Activated T-helper 9 cell treated with anti-CD3 and anti-CD28 coated beads, Interleukin-2, amount 50 U/mL, for 16 hours (primary cell): ENCODE measurements around the gene RCC1.
"Not testable (repeated sequence)": the region's sequence is repeated elsewhere in the genome, so short reads cannot be mapped to it uniquely, and the experiment has no call there.

Experiments
- DNase-seq: peaks from one replicate; pipeline ENCODE4 v3.0.0-alpha.2; 2020; ENCODE audit warnings: low read depth

The RCC1 gene

DNA sequence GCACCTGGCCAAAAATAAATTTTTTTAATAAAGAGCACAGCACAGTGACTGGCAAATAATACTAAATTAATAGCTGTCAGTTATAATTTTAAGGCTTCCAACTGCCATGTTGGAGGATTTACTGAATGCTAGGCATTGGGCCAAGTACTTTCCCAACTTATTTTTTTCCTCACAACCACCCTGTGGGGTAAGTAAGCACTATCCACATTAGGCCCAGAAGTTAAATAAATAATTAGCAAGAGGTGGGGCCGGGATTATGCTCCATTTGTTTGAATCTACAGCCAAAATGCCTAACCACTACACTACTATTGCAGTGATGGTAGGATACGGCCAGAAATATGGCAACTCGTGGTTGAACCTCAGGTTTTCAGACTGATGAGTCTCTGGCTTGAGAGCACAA lies 42.5 kb downstream of the RCC1 start:
- no peak for DNase-seq

DNA sequence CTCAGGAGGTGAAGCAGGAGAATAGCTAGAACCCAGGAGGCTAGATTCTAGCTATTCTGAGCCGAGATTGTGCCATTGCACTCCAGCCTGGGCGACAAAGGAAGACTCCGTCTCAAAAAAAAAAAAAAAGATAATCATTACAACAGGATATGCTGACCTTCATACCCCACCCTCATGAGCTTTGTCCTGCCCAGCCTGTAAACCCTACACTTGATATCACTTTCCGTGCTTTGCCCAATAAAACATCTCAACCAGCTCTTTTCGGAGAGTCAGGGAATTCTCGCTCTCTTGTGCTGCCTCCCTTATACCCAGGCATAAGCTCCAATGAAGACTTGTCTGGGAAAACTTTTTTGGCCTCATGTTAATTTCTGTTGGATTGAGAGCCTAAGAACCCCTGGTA lies 45.5 kb downstream of the RCC1 start:
- DNase-seq, result no peak

DNA sequence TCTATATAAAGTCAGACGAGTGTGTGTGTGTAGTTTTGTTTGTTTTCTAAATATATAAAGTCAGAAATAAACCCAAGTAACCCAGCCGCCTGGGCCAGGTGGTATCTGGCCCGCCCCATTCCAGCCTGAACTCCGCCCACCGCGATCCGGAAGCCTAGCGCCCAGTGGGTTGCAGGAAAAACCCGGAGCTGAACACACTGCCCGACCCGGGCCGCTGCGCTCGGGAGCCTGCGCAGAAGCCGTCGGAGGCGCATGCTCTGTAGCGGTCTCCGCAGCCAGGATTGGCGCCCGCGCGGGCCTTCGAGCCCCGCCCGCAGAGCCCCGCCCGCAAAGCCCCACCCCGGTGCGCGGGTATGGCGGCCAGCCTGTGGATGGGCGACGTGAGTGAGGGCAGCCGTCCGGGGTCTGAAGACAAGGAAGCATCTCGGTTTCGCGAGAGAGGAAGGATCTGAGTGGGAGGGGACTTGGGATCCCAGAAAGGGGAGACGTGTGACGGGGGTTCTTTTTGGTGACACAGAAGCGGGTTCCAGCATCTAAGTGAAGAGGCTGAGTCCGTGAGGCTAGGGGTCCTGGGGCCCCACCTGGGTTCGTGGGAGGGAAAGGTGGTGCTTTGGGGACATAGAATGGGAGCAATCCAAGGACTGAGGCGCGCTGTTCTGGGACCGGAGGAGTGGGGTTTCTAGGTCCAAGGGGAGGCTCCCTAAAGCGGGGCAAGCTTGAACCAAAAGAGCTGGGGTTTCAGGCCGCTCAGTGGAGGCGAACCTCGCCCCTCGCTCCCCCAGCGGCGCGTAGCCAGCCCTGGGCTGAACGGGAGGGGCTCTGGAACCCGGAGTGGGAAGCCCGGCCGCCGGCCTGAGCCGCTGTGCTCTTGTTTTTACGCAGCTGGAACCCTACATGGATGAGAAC lies 47.2 kb downstream of the RCC1 start, which contains the start of gene TRNAU1AP:
Gene TRNAU1AP, plus strand, starts transcription at position 328 of the 906 bp plus-strand sequence. Its CDS starts 26 bp downstream, at position 354.
- DNase-seq, result peak; percentile 96

DNA sequence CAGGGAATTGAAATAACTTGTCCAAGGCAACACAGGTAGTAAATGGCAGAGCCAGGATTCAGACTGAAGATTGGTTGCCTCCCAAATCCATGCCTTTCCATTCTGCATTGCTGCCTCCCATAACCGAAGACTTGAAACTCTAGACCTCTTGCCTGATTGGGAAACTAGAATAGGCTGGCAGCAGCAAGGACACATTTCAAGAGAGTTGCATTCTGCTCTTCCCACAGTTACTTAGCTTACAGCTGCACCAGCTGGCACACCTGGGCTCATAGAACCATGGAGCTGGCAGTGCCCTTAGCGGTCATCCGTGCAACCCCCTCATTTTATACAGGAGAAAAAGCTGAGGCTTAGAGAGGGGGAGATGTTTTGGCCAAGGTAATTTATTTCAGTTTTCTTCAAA lies 55.0 kb downstream of the RCC1 start:
- no peak for DNase-seq

DNA sequence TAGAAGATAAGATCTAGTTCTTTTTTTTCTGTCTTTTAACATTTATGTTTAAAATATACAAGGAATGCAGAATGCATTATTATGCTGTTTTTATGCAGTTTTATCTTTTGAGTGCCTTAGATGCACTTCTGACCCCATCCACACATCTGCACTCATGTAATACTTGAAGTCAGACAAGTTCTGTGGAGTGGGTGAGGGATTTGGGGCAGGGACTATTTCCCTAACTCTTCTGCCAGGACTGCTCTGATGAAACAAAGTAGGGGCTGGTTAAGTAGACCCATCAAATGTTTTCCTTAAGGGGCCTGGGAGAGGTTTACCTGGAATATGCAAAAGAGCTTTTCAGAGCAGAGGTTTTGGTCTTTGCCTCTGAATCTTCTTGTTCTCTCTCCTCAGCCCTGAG lies 58.5 kb downstream of the RCC1 start:
- no peak for DNase-seq

DNA sequence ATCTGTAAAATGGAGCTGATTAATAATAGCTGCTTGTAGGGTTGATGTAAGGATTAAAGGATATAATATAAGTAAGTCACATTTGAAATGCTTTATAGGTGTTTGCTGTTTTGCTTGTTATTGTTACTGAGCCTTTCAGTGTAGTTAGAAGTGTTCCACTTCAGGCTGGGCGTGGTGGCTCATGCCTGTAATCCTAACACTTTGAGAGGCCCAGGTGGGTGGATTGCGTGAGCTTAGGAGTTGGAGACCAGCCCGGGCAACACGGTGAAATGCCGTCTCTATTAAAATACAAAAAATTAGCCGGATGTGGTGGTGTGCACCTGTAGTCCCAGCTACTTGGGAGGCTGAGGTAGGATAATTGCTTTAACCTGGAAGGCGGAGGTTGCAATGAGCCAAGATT lies 59.2 kb downstream of the RCC1 start:
- no peak for DNase-seq

DNA sequence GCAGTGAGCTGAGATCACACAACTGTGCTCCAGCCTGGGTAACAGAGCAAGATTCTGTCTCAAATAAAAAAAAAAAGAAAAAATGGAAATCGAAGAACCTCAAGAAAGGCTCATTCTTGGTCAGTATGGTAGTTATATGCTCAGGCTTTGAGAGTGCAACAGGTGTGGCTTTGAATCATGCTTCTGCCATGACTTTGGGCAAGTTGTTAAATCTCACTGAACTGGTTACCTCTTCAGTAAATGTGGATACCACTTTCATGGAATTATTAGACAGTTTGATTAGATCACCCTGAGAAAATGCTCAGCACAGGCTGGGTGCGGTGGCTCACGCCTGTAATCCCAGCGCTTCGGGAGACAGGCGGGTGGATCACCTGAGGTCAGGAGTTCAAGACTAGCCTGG lies 59.9 kb downstream of the RCC1 start:
- no peak for DNase-seq

DNA sequence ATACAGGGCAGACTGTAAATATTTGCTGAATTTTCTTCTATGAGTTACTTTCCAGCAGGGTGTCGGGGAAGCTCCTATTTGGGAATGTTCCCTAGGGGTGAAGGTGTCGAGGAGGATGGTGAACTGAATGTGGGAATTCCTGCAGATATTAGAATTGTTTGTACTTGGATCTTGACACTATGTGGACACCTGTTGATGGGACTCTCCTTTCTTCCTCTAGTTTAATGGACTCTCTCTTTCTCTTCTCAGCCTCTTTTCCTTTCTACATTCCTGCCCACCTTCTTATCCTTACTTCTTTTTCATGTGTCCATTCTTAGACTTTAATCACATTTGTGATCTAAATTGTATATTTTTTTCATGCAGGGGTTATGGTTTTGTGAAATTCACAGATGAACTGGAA lies 61.1 kb downstream of the RCC1 start:
- DNase-seq, result no peak

DNA sequence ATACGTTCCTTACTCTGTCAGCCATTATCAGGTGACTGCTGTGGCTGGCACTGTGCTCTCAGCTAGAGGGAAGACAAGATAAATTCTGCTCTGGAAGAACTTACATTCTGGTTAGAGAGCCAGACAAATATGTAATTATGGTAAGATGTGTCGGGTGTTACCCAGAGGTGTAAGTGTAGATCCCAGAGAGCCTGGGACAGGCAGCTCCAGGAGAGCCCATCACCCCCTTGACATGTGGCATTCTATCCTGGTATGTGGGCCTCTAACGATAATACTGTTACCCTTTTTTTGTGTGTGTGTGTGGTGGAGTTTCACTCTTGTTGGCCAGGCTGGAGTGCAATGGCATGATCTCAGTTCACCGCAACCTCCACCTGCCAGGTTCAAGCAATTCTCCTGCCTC lies 66.1 kb downstream of the RCC1 start:
- no peak for DNase-seq

DNA sequence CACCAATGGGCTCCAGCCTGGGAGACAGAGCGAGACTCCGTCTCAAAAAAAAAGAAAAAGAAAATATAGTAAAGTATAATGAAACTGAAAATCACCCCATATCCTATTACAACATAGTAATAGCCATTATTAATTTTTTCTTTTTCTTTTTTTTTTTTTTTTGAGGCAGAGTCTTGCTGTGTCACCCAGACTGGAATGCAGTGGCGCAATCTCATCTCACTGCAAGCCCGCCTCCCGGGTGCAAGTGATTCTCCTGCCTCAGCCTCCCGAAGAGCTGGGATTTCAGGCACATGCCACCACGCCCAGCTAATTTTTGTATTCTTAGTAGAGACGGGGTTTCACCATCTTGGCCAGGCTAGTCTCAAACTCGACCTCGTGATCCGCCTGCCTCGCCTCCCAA lies 67.0 kb downstream of the RCC1 start:
- DNase-seq, result not testable (repeated sequence)

DNA sequence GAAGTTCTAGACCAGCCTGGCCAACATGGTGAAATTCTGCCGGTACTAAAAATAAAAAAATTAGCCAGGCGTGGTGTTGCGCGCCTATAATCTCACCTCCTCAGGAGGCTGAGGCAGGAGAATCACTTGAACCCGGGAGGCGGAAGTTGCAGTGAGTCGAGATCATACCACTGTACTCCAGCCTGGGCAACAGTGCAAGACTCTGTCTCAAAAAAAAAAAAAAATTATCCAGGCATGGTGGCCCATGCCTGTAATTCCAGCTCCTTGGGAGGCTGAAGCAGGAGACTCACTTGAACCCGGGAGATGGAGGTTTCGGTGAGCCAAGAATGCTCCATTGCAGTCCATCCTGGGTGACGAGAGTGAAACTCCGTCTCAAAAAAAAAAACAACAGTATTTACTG lies 67.7 kb downstream of the RCC1 start:
- no peak for DNase-seq

DNA sequence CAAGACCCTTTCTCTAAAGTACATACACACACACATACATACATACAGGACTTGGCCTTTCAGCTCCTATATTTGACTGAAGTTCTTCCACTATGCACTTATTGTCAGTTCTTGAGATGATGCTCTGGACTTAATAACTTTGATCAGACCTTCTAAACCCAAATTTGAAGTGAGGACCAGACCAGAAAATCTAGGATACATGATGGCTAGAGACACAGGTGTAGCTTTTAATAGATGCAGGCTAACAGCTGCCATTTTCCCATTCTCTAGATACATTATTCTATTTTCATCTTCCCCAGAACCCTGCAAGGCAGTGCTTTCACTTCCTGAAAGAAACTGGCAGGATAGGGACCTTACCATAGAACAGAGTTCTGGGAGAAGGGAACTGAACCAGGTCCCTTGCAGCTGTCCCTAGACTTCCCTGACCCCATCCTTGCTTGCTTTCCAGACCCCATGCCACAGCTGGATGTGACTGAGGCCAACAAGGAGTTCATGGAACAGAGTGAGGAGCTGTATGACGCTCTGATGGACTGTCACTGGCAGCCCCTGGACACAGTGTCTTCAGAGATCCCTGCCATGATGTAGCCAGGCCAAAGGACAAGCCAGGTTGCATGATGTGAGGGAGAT lies 71.3 kb downstream of the RCC1 start:
- DNase-seq, result no peak

DNA sequence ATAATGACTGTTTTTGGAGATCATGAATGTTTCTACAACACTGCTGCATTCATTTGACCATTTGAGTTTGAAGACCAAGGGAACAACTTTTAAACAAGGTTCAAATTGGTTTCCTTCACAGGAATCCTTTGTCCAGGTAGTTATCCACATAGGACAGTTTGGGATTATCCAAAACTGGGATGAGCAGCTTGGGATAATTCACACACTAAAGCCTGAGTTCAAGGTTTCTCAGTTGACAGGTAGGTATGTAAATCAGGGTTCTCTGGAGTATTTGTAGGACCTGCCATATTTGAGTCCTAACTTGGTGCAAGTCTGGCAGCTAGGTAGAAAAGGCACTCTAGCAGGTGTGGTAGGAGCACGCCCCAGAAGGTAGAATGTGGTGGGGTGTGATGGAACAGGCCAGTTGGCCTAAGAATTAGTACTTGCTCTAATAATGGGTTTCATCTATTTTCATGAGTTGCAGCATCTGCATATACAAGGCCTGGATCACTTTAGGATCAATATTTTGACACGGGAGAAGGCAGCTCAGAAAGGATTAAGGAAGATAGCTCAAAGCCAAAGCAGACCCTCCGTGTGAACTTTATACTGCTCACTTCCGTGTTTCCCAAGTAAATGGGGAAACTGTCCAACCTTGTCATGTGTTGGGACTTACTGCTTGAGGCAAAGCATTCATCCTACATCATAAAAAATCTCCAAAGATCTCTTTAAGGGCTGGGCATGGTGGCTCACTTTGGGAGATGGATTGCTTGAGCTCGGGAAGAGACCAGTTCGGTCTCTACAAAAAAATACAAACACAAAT lies 72.1 kb downstream of the RCC1 start:
- DNase-seq, result no peak

DNA sequence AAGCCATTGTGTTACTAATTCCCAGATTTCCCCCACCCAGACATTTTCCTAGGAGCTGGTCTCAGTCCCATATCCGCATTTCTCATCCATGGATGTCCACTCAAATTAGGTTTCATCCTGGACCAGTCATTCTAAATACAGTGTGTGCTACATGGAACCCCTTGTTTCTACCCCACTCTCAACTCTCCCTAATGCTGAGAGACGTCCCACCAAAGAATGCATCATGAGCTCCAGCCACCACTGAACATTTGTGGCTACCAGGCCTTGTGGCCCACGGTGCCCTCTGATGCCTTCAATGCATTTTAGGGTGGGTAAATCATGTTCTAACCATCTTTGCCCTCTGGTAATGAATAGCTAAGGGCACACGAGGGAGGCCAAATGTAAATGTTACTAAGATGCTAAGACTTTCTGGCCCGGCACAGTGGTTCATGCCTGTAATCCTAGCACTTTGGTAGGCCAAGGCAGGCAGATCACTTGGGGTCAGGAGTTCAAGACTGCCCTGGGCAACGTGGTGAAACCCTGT lies 72.9 kb downstream of the RCC1 start:
- no peak for DNase-seq

DNA sequence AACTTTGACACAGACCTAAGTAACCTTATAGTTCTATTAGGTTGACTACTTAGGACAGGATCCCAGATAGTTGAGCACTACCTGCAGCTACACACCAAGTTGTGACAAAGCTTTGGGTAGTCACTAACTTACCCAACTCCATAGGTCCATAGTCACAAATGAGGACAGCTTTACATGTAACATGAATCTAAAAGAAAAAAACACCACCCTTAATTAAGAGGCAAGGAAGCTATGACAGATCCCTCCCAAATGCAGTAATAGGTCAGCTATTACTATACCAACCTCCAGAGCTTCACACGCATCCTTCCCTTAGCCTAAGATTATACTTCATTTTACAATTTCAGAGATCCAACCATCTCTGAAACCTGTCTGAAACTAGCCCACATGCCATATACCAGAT lies 73.6 kb downstream of the RCC1 start:
- no peak for DNase-seq

DNA sequence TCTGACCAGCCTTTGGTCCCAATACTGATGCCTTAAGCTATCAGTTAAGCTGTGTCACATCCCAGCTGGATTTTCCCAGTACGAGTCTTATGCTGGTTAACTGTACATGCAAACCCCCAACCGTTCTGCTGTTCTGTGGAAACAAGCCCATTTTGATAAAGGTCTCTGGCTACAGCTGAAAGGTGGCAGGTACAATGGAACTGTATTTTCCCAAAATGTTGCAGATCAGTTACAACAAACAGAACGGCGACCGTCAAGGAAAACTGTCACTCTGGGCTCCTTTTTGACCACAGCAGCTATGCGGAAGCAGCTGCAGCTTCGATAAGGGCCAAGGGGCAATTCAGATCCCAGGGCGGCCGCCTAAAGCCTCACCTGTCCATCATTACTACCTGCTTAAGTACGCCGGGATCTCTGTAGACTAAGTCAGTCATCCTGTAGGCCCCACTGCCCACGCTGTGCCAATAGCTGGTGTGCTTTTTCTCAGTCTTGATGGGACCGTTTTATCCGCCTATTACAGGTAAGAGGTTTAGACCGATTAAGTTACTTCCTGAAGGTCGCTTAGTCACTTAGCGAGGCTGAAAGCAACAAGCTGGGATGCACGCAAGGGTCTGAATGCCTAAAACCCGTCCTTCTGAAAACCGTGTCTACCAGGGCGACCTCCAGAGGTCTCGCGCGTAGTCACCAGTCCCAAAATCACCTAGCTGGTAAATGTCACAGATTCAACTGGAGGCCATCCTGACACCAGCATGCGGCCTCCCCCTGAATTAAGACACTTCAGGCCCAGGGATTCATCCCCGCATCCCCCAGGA lies 75.1 kb downstream of the RCC1 start:
- peak; percentile 41 for DNase-seq

DNA sequence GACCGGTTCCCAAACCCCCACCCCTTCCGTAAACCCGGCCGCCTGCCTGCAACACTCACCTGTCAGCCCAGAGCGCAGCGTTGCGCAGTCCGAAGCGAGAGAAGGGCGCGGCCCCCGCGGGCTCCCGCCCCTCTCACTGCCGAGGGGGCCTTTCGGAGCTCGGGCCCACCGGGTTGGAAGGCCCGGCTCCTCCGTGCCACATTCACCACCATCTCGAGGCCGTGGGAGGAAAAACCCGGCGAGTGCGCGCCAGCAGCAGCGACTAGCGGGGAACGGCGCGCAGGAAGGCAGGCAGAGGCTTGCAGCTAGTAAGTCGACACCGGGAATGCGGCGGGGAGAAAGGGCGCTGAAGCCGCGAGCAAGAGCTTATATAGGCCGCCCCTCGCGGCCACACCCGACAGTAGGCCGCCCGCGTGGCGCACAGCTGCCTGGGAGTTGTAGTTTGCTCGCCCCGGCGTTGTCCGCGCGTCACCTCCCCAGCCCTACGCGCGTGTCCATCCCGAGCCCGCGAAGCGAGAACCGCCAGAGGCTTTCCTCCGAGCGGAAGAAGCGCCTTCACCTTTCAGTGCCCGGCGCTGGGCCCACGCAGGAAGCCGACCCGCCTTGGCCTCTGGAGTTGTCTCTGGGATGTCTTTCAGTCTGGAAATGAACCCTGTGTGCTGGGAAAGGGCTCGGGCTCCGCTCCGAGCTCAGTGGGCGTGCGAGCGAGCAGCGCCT lies 75.8 kb downstream of the RCC1 start:
- DNase-seq, result peak; percentile 92

DNA sequence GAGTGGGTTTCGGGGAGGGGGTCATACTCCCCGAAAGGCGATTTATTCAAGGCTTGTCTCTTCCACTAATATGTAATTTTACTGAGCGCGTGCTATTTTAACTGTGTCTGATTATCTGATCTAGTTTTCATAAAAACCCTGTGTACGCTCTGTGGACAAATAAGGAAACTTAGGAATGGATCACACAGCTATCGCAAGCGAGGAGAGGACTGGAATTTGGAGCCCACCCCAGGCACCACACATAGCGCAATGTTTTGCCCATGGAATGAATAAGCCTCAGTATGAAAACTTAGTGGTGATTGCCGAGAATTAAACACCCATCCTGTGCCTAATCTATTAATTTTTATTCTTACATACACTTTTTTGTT lies 76.4 kb downstream of the RCC1 start:
- no peak for DNase-seq

DNA sequence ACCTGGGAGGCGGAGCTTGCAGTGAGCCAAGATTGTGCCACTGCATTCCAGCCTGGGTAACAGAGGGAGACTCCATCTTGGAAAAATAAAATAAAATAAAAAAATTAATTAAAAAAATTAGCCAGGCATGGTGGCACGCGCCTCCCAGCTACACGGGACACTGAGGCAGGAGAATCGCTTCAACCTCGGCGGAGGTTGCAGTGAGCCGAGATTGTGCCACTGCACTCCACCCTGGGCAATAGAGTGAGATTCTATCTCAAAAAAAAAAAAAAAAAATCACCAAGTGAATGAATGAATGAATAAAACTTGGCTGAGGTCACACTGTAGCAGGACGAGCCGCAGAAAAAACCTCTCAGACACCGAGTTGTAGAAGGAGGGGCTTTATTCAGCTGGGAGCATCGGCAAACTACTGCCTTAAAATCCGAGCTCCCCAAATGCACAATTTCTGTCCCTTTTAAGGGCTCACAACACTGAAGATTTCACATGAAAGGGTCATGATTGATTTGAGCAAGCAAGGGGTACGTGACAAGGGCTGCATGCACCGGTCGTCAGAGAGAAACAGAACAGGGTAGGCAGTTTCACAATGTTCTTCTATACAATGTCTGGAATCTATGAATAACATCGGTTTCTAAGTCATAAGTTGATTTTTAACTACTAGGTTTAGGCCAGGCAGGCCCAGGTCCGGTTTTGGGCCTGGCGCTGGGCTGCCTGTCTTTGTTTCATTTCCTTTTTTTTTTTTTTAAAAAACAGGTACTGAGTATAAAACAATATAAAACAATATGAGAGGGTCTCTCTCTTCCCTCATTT lies 80.9 kb downstream of the RCC1 start:
- not testable (repeated sequence) for DNase-seq
